ENCODE data around the gene THRB.

DNA sequence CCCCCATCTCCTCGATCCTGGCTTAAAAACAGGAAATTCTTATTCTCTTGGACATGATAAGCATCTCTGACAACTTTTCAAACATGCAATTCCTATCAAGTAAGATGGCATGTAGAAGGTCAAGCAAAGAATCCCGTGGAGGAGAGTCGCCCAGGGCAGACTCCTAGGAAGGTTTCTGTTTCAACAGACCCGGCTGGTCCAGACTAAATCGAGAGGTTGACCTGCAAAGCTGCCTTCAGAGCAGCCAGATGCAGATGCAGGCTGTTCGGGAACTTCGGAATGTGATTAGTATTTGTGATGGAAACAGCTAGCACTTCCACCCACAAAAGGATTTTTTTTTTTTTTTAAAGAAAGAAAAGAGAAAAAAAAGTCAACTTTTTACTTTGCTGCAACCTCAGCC is 332.8 kb downstream of the THRB start:
- TF ChIP-seq EZH2 (IDR thresholded peaks at IDR 0.05; ENCODE audit: borderline replicate concordance) (no peak), EZH2phosphoT487 (IDR thresholded peaks at IDR 0.05; ENCODE audit: low read depth, severe bottlenecking, unreplicated experiment) (no peak)
- TF ChIP-seq, protein P1, sequence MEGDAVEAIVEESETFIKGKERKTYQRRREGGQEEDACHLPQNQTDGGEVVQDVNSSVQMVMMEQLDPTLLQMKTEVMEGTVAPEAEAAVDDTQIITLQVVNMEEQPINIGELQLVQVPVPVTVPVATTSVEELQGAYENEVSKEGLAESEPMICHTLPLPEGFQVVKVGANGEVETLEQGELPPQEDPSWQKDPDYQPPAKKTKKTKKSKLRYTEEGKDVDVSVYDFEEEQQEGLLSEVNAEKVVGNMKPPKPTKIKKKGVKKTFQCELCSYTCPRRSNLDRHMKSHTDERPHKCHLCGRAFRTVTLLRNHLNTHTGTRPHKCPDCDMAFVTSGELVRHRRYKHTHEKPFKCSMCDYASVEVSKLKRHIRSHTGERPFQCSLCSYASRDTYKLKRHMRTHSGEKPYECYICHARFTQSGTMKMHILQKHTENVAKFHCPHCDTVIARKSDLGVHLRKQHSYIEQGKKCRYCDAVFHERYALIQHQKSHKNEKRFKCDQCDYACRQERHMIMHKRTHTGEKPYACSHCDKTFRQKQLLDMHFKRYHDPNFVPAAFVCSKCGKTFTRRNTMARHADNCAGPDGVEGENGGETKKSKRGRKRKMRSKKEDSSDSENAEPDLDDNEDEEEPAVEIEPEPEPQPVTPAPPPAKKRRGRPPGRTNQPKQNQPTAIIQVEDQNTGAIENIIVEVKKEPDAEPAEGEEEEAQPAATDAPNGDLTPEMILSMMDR (IDR thresholded peaks at IDR 0.05; ENCODE audit: poor library complexity), result no peak
